ENCODE data around the gene PTPRZ1. TPM values are rescaled to one million over a fixed set of nuclear protein-coding genes. Genes with fewer than 3 reads are reported as not detected.

Gene PTPRZ1
- total RNA-seq, 1 donor from 2014 or later, result 11.4 TPM

DNA sequence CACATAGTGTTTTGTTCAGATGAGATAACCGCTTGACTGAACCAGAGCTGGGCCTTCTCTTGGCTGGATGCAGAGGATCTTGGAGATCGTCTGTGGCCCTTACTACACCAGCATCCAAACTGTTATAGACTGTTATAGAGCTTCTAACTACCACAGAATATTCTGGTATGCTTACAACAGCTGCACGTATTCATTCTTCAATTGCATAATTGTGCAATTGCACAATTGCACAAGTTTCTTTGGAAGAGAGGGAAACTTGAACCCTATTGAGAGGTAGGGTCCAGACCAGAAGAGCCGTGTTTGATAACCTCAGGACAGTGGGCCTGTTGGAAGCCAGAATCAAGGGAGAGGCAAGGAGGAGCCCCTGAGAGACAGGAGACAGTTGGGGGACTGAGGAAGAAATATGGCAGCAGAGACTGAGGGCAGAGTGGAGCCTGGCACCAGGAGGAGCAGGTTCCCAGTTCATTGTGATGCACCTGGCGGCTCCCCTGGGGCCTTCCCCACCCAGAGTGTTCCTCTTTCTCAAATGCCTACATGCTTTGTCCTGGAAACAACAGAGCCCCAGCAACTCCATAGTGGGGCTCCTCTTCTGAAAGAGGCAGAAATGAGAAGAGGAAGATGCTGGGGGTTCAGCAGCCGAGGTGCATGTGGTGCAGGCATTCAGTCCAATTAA, 64.1 kb downstream of the PTPRZ1 start:
- H3K4me1 Mint-ChIP-seq (ENCODE audit: low read depth, unreplicated experiment), result peaks cover 3% of the 10 kb centered on the region
- DNase-seq, result no peak
- no peaks in the 10 kb centered on the region for H3K36me3 Mint-ChIP-seq (ENCODE audit: unreplicated experiment)
- no peak for TF ChIP-seq CTCF (IDR thresholded peaks at IDR 0.05; ENCODE audit: partially characterized antibody, unreplicated experiment)
- no peak overlapping the region for H3K27ac Mint-ChIP-seq (ENCODE audit: unreplicated experiment)
- no peak overlapping the region for H3K4me3 Mint-ChIP-seq (ENCODE audit: unreplicated experiment)
- no peaks in the 10 kb centered on the region for H3K9me3 Mint-ChIP-seq (ENCODE audit: unreplicated experiment)
- H3K27me3 Mint-ChIP-seq (ENCODE audit: unreplicated experiment), result no peaks in the 10 kb centered on the region

DNA sequence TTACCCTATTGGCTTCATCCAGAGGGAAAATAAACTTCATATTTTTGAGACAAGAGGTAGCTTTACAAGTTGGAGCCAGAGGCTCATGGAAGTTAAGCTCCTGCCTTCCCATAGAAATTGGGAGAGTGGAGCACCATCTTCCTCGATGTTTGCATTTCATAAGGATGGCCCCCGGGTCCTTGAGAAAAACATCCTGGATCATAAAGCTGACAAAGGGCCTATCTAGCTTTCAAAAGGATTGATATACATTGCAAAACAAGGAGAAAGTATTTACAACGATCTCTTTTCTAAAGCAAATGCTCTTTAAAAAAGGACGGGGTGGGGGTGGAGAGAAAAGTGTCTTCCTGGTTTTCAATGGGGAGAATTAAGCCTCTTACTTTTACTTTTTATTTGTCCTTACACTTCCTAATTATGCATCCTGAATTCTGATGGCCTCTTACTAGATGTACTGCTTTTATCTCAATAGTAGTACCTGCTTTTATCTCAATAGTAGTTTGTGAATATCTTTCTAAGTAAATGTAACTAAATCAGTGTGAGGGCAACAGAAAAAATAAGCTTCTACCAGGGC, 65.6 kb downstream of the PTPRZ1 start:
- Mint-ChIP-seq H3K27ac (ENCODE audit: unreplicated experiment) (no peak overlapping the region), H3K36me3 (ENCODE audit: unreplicated experiment) (no peaks in the 10 kb centered on the region), H3K27me3 (ENCODE audit: unreplicated experiment) (no peaks in the 10 kb centered on the region), H3K4me3 (ENCODE audit: unreplicated experiment) (no peak overlapping the region), H3K4me1 (ENCODE audit: low read depth, unreplicated experiment) (peaks cover 3% of the 10 kb centered on the region), H3K9me3 (ENCODE audit: unreplicated experiment) (no peaks in the 10 kb centered on the region)
- TF ChIP-seq CTCF (IDR thresholded peaks at IDR 0.05; ENCODE audit: partially characterized antibody, unreplicated experiment), result no peak
- DNase-seq, result no peak

GRCh38 chr7:121940918-121941317, 68.0 kb downstream of the PTPRZ1 start:
- Mint-ChIP-seq H3K9me3 (ENCODE audit: unreplicated experiment) (no peaks in the 10 kb centered on the region), H3K27ac (ENCODE audit: unreplicated experiment) (no peak overlapping the region), H3K36me3 (ENCODE audit: unreplicated experiment) (no peaks in the 10 kb centered on the region), H3K4me1 (ENCODE audit: low read depth, unreplicated experiment) (peaks cover 3% of the 10 kb centered on the region), H3K4me3 (ENCODE audit: unreplicated experiment) (no peak overlapping the region), H3K27me3 (ENCODE audit: unreplicated experiment) (no peaks in the 10 kb centered on the region)
- no peak for TF ChIP-seq CTCF (IDR thresholded peaks at IDR 0.05; ENCODE audit: partially characterized antibody, unreplicated experiment)
- DNase-seq, result no peak

DNA sequence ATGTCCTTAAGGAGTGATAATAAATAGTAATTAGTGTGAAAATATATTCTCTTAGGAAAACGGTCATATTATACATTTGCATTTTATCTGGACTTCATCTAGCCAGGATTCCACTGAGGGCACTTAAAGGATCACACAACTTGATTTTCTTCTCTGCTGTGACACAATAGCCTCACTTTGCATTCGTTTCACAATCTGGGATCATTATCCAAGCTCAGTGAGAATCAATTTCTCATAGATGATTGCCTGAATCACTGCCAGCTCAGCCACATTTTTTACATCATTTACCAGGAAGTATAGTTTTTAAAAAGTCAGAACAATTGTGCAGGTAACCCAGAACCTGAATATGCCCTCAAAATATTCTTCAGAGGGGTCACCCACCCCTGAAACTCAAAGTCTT, 68.9 kb downstream of the PTPRZ1 start:
- no peak for DNase-seq
- no peak for TF ChIP-seq CTCF (IDR thresholded peaks at IDR 0.05; ENCODE audit: partially characterized antibody, unreplicated experiment)
- Mint-ChIP-seq H3K4me3 (ENCODE audit: unreplicated experiment) (no peak overlapping the region), H3K36me3 (ENCODE audit: unreplicated experiment) (no peaks in the 10 kb centered on the region), H3K4me1 (ENCODE audit: low read depth, unreplicated experiment) (peaks cover 3% of the 10 kb centered on the region), H3K27me3 (ENCODE audit: unreplicated experiment) (no peaks in the 10 kb centered on the region), H3K9me3 (ENCODE audit: unreplicated experiment) (no peaks in the 10 kb centered on the region), H3K27ac (ENCODE audit: unreplicated experiment) (no peak overlapping the region)

DNA sequence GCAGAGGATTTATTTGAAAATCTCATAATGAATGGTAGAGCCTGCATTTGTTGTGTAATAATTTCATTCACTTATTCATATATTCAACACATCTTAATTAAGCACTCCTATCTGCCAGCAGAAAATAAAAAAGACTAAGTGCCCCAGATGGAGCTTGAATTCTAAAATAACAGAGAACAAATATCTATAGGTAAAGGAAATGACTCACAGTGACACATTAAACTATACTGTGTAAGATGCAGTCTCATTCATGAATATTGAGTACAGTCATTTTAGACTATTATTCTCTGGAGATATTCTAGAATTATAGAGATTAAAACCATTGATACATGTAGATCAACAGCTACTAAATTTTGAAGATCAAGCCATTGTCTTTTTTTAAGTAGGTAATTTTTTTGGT, 72.1 kb downstream of the PTPRZ1 start:
- no peak overlapping the region for H3K27ac Mint-ChIP-seq (ENCODE audit: unreplicated experiment)
- no peak for DNase-seq
- H3K27me3 Mint-ChIP-seq (ENCODE audit: unreplicated experiment), result peaks cover 3% of the 10 kb centered on the region
- H3K9me3 Mint-ChIP-seq (ENCODE audit: unreplicated experiment), result no peaks in the 10 kb centered on the region
- TF ChIP-seq CTCF (IDR thresholded peaks at IDR 0.05; ENCODE audit: partially characterized antibody, unreplicated experiment), result no peak
- no peaks in the 10 kb centered on the region for H3K36me3 Mint-ChIP-seq (ENCODE audit: unreplicated experiment)
- no peaks in the 10 kb centered on the region for H3K4me1 Mint-ChIP-seq (ENCODE audit: low read depth, unreplicated experiment)
- no peak overlapping the region for H3K4me3 Mint-ChIP-seq (ENCODE audit: unreplicated experiment)

Data from glutamatergic neuron (in vitro differentiated cells).